ENCODE data around the gene ADGRD1. TPM values are rescaled to one million over a fixed set of nuclear protein-coding genes. Genes with fewer than 3 reads are reported as not detected.

Gene ADGRD1
- total RNA-seq, 1 donor from 2014 or later: 0.84 TPM

- Mint-ChIP-seq H3K4me3 (no peak overlapping the region), H3K4me1 (no peaks in the 10 kb centered on the region), H3K36me3 (ENCODE audit: low read depth) (no peaks in the 10 kb centered on the region), H3K27me3 (peaks cover 3% of the 10 kb centered on the region), H3K9me3 (no peaks in the 10 kb centered on the region), H3K27ac (no peak overlapping the region)
- intact Hi-C loops (cut with micrococcal nuclease): no loop called here
- no peak for DNase-seq
These were observed 198.9 kb downstream of the ADGRD1 start for GRCh38 chr12:131152587-131152986.

GRCh38 chr12:131153016-131153415 lies 199.3 kb downstream of the ADGRD1 start:
- DNase-seq: no peak
- no peak overlapping the region for H3K27ac Mint-ChIP-seq
- intact Hi-C loops (cut with micrococcal nuclease): no loop called here

GRCh38 chr12:131153956-131154355 lies 200.2 kb downstream of the ADGRD1 start:
- Mint-ChIP-seq H3K9me3 (no peaks in the 10 kb centered on the region), H3K4me3 (no peak overlapping the region), H3K4me1 (no peaks in the 10 kb centered on the region), H3K27ac (no peak overlapping the region), H3K36me3 (ENCODE audit: low read depth) (no peaks in the 10 kb centered on the region), H3K27me3 (no peaks in the 10 kb centered on the region)
- intact Hi-C loops (cut with micrococcal nuclease): no loop called here
- DNase-seq: no peak

More at GRCh38 chr12:131153016-131153415, 199.3 kb downstream of the ADGRD1 start:
- Mint-ChIP-seq H3K36me3 (ENCODE audit: low read depth) (no peaks in the 10 kb centered on the region), H3K4me1 (no peaks in the 10 kb centered on the region), H3K4me3 (no peak overlapping the region), H3K27me3 (peaks cover 3% of the 10 kb centered on the region), H3K9me3 (no peaks in the 10 kb centered on the region)

- Mint-ChIP-seq H3K4me3 (no peak overlapping the region), H3K27me3 (no peaks in the 10 kb centered on the region), H3K4me1 (no peaks in the 10 kb centered on the region), H3K9me3 (no peaks in the 10 kb centered on the region), H3K27ac (no peak overlapping the region), H3K36me3 (ENCODE audit: low read depth) (no peaks in the 10 kb centered on the region)
- intact Hi-C loops (cut with micrococcal nuclease): no loop called here
- DNase-seq: no peak
These were observed 201.4 kb downstream of the ADGRD1 start for GRCh38 chr12:131155131-131155530.

GRCh38 chr12:131157743-131158142 lies 204.0 kb downstream of the ADGRD1 start:
- H3K4me3 Mint-ChIP-seq: no peak overlapping the region
- H3K36me3 Mint-ChIP-seq (ENCODE audit: low read depth): no peaks in the 10 kb centered on the region
- intact Hi-C loops (cut with micrococcal nuclease): no loop called here
- no peaks in the 10 kb centered on the region for H3K4me1 Mint-ChIP-seq
- no peaks in the 10 kb centered on the region for H3K27me3 Mint-ChIP-seq
- no peak overlapping the region for H3K27ac Mint-ChIP-seq
- DNase-seq: no peak
- no peaks in the 10 kb centered on the region for H3K9me3 Mint-ChIP-seq

- DNase-seq: no peak
- Mint-ChIP-seq H3K4me1 (no peaks in the 10 kb centered on the region), H3K9me3 (no peaks in the 10 kb centered on the region), H3K4me3 (no peak overlapping the region), H3K27ac (no peak overlapping the region), H3K27me3 (no peaks in the 10 kb centered on the region), H3K36me3 (ENCODE audit: low read depth) (no peaks in the 10 kb centered on the region)
- intact Hi-C loops (cut with micrococcal nuclease): no loop called here
These were observed 206.0 kb downstream of the ADGRD1 start for GRCh38 chr12:131159660-131160059.

- H3K27ac Mint-ChIP-seq: no peak overlapping the region
- intact Hi-C loops (cut with micrococcal nuclease): no loop called here
- peak; percentile 39 for DNase-seq
- no peak overlapping the region for H3K4me3 Mint-ChIP-seq
- H3K9me3 Mint-ChIP-seq: no peaks in the 10 kb centered on the region
- no peaks in the 10 kb centered on the region for H3K4me1 Mint-ChIP-seq
- no peaks in the 10 kb centered on the region for H3K36me3 Mint-ChIP-seq (ENCODE audit: low read depth)
- no peaks in the 10 kb centered on the region for H3K27me3 Mint-ChIP-seq
These were observed 208.4 kb downstream of the ADGRD1 start for GRCh38 chr12:131162113-131162512.

- H3K27me3 Mint-ChIP-seq: no peaks in the 10 kb centered on the region
- H3K27ac Mint-ChIP-seq: no peak overlapping the region
- intact Hi-C loops (cut with micrococcal nuclease): no loop called here
- no peaks in the 10 kb centered on the region for H3K9me3 Mint-ChIP-seq
- no peaks in the 10 kb centered on the region for H3K4me1 Mint-ChIP-seq
- H3K36me3 Mint-ChIP-seq (ENCODE audit: low read depth): no peaks in the 10 kb centered on the region
- no peak for DNase-seq
- no peak overlapping the region for H3K4me3 Mint-ChIP-seq
These were observed 209.6 kb downstream of the ADGRD1 start for GRCh38 chr12:131163189-131163738.

- no peaks in the 10 kb centered on the region for H3K4me1 Mint-ChIP-seq
- no peaks in the 10 kb centered on the region for H3K27me3 Mint-ChIP-seq
- no peak overlapping the region for H3K4me3 Mint-ChIP-seq
- H3K36me3 Mint-ChIP-seq (ENCODE audit: low read depth): no peaks in the 10 kb centered on the region
- H3K9me3 Mint-ChIP-seq: no peaks in the 10 kb centered on the region
- no peak overlapping the region for H3K27ac Mint-ChIP-seq
- intact Hi-C loops (cut with micrococcal nuclease): no loop called here
- DNase-seq: peak; percentile 51
These were observed 210.6 kb downstream of the ADGRD1 start for GRCh38 chr12:131164096-131164872.

- Mint-ChIP-seq H3K4me3 (no peak overlapping the region), H3K36me3 (ENCODE audit: low read depth) (no peaks in the 10 kb centered on the region), H3K9me3 (no peaks in the 10 kb centered on the region), H3K27me3 (peaks cover 5% of the 10 kb centered on the region), H3K27ac (no peak overlapping the region), H3K4me1 (no peaks in the 10 kb centered on the region)
- intact Hi-C loops (cut with micrococcal nuclease): no loop called here
- peak; percentile 23 for DNase-seq
These were observed 213.0 kb downstream of the ADGRD1 start for GRCh38 chr12:131166717-131167116.

- H3K9me3 Mint-ChIP-seq: no peaks in the 10 kb centered on the region
These were observed 213.6 kb downstream of the ADGRD1 start for GRCh38 chr12:131167334-131167733.

GRCh38 chr12:131171029-131171428 lies 217.3 kb downstream of the ADGRD1 start:
- H3K27ac Mint-ChIP-seq: no peak overlapping the region
- intact Hi-C loops (cut with micrococcal nuclease): no loop called here
- H3K4me1 Mint-ChIP-seq: no peaks in the 10 kb centered on the region
- H3K4me3 Mint-ChIP-seq: no peak overlapping the region
- H3K9me3 Mint-ChIP-seq: peaks cover 8% of the 10 kb centered on the region
- peaks cover 5% of the 10 kb centered on the region for H3K27me3 Mint-ChIP-seq
- H3K36me3 Mint-ChIP-seq (ENCODE audit: low read depth): no peaks in the 10 kb centered on the region
- DNase-seq: no peak

More at GRCh38 chr12:131167334-131167733, 213.6 kb downstream of the ADGRD1 start:
- H3K4me3 Mint-ChIP-seq: no peak overlapping the region
- no peaks in the 10 kb centered on the region for H3K4me1 Mint-ChIP-seq
- DNase-seq: peak; percentile 37
- no peaks in the 10 kb centered on the region for H3K36me3 Mint-ChIP-seq (ENCODE audit: low read depth)
- peaks cover 5% of the 10 kb centered on the region for H3K27me3 Mint-ChIP-seq
- intact Hi-C loops (cut with micrococcal nuclease): no loop called here
- H3K27ac Mint-ChIP-seq: no peak overlapping the region

GRCh38 chr12:131174901-131175300 lies 221.2 kb downstream of the ADGRD1 start:
- Mint-ChIP-seq H3K36me3 (ENCODE audit: low read depth) (no peaks in the 10 kb centered on the region), H3K27me3 (peaks cover 5% of the 10 kb centered on the region), H3K9me3 (peaks cover 8% of the 10 kb centered on the region), H3K4me1 (no peaks in the 10 kb centered on the region), H3K4me3 (no peak overlapping the region), H3K27ac (no peak overlapping the region)
- intact Hi-C loops (cut with micrococcal nuclease): no loop called here
- DNase-seq: no peak

- Mint-ChIP-seq H3K27ac (no peak overlapping the region), H3K27me3 (peaks cover 2% of the 10 kb centered on the region), H3K36me3 (ENCODE audit: low read depth) (no peaks in the 10 kb centered on the region), H3K4me3 (no peak overlapping the region), H3K9me3 (peaks cover 8% of the 10 kb centered on the region), H3K4me1 (no peaks in the 10 kb centered on the region)
- intact Hi-C loops (cut with micrococcal nuclease): no loop called here
- DNase-seq: no peak
These were observed 222.6 kb downstream of the ADGRD1 start for GRCh38 chr12:131176266-131176665.

All from activated CD4-positive, alpha-beta T cell treated with anti-CD3 and anti-CD28 coated beads, Interleukin-2, amount 10 ng/mL, durations not matched to agents 24 days and 14 days (primary cell).